Stimulated activated CD4-positive, alpha-beta T cell treated with anti-CD3 and anti-CD28 coated beads, Interleukin-4, amount 100 ng/mL, for 1 hour (primary cell): ENCODE results near the gene KLK1.

Experiments used
- DNase-seq: peaks from one replicate; pipeline ENCODE4 v3.0.0-alpha.2; 2020

KLK1 gene

DNA sequence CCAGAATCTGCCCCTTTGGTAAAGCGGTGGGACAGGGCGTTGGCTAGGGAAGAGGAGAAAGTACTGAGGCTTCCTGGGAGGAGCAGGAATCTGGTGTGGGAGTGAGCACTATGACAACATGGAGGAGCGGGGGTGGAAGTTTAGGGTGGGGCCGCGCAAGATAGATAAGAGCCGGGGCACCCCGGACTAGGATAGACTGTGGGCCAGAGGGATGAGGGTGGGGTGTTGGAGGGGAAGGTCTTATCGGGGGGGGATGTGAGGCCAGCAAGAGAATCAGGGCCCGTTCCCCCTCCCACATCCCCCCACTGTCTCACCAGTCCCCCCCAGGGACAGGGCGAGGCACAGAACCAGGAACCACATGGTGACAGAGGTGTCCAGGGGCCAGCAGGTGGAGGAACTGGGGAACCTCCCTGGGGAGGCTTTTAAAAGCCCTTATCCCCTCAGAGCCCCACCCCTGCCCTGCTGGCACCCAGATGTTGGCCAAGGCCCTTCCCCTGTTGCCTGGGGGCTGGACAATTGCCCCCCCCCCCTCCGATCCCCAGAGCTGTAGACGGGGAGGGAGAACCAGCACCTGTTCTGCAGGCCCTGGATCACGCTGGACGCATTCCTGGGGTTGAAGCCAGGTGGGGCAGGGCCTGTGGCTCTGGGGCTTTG, at the start of gene KLK1:
TSS of gene KLK1 (minus strand) at position 399 of the 654 bp plus-strand sequence. CDS start at position 360, 39 bp downstream.
- no peak for DNase-seq

DNA sequence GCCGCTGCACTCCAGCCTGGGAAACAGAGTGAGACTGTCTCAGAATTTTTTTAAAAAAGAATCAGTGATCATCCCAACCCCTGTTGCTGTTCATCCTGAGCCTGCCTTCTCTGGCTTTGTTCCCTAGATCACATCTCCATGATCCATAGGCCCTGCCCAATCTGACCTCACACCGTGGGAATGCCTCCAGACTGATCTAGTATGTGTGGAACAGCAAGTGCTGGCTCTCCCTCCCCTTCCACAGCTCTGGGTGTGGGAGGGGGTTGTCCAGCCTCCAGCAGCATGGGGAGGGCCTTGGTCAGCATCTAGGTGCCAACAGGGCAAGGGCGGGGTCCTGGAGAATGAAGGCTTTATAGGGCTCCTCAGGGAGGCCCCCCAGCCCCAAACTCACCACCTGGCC, 49.5 kb upstream of the KLK1 start, which contains the start of gene KLK2:
TSS of gene KLK2 (plus strand) at position 384 of the 400 bp plus-strand sequence. CDS start 35 bp downstream, outside the sequence.
- no peak for DNase-seq

GRCh38 chr19:50870417-50871089, 47.0 kb upstream of the KLK1 start:
- peak; percentile 15 for DNase-seq

DNA sequence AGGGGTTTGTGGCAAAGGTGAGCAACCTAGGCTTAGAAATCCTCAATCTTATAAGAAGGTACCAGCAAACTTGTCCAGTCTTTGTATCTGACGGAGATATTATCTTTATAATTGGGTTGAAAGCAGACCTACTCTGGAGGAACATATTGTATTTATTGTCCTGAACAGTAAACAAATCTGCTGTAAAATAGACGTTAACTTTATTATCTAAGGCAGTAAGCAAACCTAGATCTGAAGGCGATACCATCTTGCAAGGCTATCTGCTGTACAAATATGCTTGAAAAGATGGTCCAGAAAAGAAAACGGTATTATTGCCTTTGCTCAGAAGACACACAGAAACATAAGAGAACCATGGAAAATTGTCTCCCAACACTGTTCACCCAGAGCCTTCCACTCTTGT, 45.9 kb upstream of the KLK1 start:
- no peak for DNase-seq

DNA sequence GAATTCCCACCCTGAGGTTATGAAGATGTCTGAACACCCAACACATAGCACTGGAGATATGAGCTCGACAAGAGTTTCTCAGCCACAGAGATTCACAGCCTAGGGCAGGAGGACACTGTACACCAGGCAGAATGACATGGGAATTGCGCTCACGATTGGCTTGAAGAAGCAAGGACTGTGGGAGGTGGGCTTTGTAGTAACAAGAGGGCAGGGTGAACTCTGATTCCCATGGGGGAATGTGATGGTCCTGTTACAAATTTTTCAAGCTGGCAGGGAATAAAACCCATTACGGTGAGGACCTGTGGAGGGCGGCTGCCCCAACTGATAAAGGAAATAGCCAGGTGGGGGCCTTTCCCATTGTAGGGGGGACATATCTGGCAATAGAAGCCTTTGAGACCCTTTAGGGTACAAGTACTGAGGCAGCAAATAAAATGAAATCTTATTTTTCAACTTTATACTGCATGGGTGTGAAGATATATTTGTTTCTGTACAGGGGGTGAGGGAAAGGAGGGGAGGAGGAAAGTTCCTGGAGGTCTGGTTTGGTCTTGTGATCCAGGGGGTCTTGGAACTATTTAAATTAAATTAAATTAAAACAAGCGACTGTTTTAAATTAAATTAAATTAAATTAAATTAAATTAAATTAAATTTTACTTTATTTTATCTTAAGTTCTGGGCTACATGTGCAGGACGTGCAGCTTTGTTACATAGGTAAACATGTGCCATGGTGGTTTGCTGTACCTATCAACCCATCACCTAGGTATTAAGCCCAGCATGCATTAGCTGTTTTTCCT, 38.1 kb upstream of the KLK1 start:
- no peak for DNase-seq

DNA sequence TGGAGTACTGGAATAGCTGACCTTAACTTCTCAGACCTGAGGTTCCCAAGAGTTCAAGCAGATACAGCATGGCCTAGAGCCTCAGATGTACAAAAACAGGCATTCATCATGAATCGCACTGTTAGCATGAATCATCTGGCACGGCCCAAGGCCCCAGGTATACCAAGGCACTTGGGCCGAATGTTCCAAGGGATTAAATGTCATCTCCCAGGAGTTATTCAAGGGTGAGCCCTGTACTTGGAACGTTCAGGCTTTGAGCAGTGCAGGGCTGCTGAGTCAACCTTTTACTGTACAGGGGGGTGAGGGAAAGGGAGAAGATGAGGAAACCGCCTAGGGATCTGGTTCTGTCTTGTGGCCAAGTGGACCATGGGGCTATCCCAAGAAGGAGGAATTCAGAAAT, 37.4 kb upstream of the KLK1 start:
- no peak for DNase-seq

DNA sequence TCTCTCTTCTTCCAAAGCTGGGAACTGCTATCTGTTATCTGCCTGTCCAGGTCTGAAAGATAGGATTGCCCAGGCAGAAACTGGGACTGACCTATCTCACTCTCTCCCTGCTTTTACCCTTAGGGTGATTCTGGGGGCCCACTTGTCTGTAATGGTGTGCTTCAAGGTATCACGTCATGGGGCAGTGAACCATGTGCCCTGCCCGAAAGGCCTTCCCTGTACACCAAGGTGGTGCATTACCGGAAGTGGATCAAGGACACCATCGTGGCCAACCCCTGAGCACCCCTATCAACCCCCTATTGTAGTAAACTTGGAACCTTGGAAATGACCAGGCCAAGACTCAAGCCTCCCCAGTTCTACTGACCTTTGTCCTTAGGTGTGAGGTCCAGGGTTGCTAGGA, 36.3 kb upstream of the KLK1 start:
- DNase-seq, result no peak

GRCh38 chr19:50858886-50859285, 35.3 kb upstream of the KLK1 start:
- DNase-seq, result no peak

DNA sequence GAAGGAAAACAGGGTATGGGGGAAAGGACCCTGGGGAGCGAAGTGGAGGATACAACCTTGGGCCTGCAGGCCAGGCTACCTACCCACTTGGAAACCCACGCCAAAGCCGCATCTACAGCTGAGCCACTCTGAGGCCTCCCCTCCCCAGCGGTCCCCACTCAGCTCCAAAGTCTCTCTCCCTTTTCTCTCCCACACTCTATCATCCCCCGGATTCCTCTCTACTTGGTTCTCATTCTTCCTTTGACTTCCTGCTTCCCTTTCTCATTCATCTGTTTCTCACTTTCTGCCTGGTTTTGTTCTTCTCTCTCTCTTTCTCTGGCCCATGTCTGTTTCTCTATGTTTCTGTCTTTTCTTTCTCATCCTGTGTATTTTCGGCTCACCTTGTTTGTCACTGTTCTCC, 33.8 kb upstream of the KLK1 start:
- no peak for DNase-seq

GRCh38 chr19:50854636-50855410, 31.2 kb upstream of the KLK1 start, which contains the start of gene KLK3:
KLK3 (plus strand) TSS chr19:50854915; CDS start chr19:50854956, 41 bp downstream.
- no peak for DNase-seq

DNA sequence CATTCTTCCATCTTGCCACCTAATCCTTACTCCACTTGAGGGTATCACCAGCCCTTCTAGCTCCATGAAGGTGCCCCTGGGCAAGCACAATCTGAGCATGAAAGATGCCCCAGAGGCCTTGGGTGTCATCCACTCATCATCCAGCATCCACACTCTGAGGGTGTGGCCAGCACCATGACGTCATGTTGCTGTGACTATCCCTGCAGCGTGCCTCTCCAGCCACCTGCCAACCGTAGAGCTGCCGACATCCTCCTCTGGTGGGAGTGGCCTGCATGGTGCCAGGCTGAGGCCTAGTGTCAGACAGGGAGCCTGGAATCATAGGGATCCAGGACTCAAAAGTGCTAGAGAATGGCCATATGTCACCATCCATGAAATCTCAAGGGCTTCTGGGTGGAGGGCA, 28.0 kb upstream of the KLK1 start:
- no peak for DNase-seq

DNA sequence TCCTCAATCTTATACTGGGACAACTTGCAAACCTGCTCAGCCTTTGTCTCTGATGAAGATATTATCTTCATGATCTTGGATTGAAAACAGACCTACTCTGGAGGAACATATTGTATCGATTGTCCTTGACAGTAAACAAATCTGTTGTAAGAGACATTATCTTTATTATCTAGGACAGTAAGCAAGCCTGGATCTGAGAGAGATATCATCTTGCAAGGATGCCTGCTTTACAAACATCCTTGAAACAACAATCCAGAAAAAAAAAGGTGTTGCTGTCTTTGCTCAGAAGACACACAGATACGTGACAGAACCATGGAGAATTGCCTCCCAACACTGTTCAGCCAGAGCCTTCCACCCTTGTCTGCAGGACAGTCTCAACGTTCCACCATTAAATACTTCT, 27.2 kb upstream of the KLK1 start:
- no peak for DNase-seq

GRCh38 chr19:50844296-50844935, 20.8 kb upstream of the KLK1 start:
- DNase-seq, result no peak

DNA sequence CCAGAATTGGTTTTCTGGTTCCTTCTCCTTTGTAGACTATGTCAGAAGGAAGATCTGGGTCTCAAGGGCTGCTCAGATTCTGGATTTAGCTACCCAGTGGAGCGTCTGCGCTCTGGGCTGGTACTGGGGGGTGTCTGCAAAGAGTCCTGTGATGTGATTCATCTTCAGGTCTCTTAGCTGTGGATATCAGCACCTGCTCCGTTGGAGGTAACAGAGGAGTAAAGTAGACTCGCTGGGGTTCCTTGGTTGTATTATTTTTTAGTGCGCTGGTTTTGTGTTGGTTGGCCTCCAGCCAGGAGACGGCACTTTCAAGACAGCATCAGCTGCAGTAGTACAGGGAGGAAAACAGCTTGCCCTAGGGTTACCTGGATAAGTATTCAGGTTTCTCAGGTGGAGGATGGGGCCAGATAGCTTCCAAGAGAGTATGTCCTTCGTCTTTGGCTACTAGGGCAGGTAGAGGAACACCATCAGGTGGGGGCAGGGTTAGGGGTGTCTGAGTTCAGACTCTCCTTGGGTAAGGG, 20.2 kb upstream of the KLK1 start:
- DNase-seq, result no peak

DNA sequence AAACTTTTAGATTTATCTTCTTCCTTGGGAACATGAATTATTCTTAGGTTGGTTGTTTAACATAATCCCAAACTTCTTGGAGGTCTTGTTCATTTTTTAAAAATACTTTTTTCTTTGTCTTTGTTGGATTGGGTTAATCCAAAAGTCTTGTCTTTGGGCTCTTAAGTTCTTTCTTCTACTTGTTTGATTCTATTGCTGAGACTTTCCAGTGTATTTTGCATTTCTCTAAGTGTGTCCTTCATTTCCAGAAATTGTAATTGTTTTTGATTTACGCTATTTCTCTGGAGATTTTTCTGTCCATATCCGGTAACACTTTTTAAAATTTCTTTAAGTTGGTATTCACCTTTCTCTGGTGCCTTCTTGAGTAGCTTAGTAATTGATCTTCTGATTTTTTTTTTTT, 19.6 kb upstream of the KLK1 start:
- DNase-seq, result no peak

DNA sequence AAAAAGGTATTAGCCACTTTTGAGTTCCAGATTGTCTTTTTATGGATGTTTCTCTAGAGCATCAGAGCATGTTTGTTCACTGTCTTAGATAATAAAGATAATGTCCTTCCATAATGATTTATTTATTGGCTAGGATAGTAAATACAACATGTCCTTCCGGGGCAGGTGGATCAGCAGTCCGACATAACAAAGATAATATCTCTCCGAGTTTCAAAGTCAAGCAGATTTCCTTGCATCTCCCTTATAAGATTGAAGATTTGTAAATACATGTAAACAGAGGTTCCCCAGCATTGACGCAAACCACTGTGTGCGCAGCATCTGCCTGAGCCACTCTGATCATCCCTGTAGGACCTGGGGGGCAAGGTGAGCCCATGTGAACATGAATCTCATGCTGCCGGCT, 18.5 kb upstream of the KLK1 start:
- DNase-seq, result no peak

- DNase-seq, result no peak
Measured at GRCh38 chr19:50839712-50840655, 16.4 kb upstream of the KLK1 start.

- no peak for DNase-seq
Measured at GRCh38 chr19:50838239-50838638, 14.7 kb upstream of the KLK1 start.

DNA sequence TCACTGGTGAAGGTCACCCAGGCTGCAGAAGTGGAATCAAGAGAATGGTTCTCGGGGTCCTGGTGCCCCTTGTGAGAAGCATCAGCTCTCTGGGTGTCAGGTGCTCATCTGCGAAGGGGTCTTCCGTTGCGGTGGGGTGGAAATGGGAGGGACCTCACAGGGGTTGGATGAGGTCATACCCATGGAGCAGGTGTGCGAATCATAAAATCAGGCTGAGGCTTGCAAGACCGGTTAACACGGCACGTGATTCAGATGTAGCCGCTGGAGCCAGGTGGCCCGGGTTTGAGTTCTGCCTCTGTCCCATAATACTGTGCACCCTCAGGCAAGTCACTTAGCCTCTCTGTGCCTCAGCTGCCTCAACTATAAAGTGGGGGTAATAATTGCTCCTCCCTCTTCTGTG, 13.7 kb upstream of the KLK1 start:
- DNase-seq, result no peak

DNA sequence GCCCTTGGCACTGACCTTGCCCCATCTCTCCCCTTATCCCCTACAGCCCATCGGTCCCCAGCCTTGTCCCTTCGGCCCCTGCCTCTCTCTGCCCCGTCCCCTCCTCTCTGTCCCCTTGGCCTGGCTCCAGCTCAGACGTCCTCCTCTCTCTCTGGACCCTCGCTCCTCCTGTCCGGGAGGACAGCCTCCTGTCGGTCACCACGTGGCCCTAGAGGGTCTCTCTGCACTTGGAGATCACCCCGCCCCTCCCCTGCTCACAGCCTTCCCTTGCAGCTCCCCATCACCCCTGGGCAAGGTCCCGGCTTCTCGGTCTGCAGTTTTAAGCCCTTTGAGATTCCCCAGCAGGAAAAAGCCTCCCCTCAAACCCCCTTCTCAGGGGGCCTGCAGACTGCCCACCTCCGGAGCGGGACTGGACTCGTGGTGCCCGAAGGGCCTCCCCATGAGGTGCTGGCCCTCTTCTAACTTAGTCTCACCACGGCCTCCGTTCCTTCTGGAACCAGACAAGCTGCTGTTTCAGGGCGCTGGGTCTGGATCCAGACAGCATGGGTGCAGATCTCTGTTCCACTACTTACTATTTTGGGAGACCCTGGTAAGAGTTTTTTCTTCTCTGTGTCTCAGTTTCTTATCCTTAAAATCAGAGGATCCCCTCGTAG, 13.1 kb upstream of the KLK1 start:
- no peak for DNase-seq
